GM06990 (cell line): Measurements from ENCODE around the gene LMNA.

Source experiments
- DNase-seq: peaks from one replicate; pipeline ENCODE4 v3.0.0-alpha.2; 2011; ENCODE audit not compliant: insufficient read length; ENCODE audit errors: extremely low read depth
- H3K27me3 ChIP-seq: replicated peaks from 2 replicates; pipeline ENCODE4 v1.6.0; 2011; ENCODE audit warnings: low read length; ENCODE audit not compliant: control insufficient read depth, insufficient read depth
- H3K36me3 ChIP-seq: 2 replicates; pipeline ENCODE4 v1.5.1; 2011; ENCODE audit warnings: low read length; ENCODE audit not compliant: control insufficient read depth, insufficient read depth
- H3K4me3 ChIP-seq: replicated peaks from 2 replicates; pipeline ENCODE4 v1.5.1; 2011; ENCODE audit warnings: low read depth, mild to moderate bottlenecking, control low read depth, low read length
- TF ChIP-seq, protein P1 (sequence below): IDR thresholded peaks from 2 replicates; pipeline ENCODE4 v1.5.1; 2011; ENCODE audit warnings: low read length, control low read depth, mild to moderate bottlenecking, inconsistent platforms; ENCODE audit not compliant: insufficient read depth, poor library complexity, severe bottlenecking

The LMNA gene

DNA sequence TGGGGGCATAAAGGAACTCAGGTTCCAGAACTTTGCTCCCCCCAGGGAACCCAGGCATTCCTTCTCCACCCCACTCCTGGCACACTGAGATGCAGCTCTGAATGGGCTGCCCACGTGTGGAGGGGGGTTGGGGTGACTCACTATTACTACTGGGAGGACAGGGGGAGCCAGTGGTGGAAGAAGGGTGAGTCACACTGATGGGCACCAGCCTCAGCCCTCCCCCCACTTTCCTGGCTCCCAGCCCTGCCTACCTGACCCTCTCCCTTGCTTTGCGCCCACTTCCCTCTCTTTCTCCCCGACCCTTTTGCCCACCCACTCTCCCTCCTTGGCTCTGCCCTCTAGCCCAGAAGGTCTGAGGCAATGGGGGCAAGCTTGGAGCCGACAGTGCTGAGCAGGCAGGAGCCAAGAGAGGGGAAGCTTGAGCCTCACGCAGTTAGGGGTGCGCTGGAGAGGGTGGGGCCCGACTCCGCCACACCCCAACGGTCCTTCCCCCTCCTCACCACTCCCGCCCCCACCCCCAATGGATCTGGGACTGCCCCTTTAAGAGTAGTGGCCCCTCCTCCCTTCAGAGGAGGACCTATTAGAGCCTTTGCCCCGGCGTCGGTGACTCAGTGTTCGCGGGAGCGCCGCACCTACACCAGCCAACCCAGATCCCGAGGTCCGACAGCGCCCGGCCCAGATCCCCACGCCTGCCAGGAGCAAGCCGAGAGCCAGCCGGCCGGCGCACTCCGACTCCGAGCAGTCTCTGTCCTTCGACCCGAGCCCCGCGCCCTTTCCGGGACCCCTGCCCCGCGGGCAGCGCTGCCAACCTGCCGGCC is at the start of gene LMNA:
Gene LMNA (plus strand): TSS at position 611 of the 818 bp plus-strand sequence. CDS start 208 bp downstream, outside the sequence.
- peak; percentile 74 for DNase-seq
- TF ChIP-seq, protein P1, sequence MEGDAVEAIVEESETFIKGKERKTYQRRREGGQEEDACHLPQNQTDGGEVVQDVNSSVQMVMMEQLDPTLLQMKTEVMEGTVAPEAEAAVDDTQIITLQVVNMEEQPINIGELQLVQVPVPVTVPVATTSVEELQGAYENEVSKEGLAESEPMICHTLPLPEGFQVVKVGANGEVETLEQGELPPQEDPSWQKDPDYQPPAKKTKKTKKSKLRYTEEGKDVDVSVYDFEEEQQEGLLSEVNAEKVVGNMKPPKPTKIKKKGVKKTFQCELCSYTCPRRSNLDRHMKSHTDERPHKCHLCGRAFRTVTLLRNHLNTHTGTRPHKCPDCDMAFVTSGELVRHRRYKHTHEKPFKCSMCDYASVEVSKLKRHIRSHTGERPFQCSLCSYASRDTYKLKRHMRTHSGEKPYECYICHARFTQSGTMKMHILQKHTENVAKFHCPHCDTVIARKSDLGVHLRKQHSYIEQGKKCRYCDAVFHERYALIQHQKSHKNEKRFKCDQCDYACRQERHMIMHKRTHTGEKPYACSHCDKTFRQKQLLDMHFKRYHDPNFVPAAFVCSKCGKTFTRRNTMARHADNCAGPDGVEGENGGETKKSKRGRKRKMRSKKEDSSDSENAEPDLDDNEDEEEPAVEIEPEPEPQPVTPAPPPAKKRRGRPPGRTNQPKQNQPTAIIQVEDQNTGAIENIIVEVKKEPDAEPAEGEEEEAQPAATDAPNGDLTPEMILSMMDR: no peak
- H3K27me3 ChIP-seq: no peaks in the 10 kb centered on the region
- H3K4me3 ChIP-seq: peak within 1 kb of the TSS; percentile 71
- no peaks in the 10 kb centered on the region; the same call in none of the 2 replicates for H3K36me3 ChIP-seq

DNA sequence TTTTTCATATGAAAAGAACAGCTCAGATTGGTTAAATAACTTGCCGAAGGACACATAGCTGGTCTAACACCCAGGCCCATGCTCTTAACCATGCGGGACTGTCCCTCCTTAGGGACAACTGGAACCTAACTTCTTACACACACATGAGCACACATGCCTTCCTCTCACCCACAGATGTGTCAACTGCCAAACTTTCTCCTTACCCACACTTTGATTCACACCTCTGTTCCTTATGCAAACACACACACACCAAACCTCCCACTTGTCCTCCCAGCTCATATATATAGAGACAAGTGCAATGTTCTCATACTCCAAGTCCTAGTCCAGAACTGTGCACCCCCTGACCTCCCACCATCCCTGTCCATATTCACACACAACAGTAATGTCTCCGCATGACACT is 49.3 kb upstream of the LMNA start:
- Histone ChIP-seq H3K27me3 (no peaks in the 10 kb centered on the region), H3K4me3 (no peak overlapping the region), H3K36me3 (no peaks in the 10 kb centered on the region)
- TF ChIP-seq, protein P1: no peak
- DNase-seq: no peak

DNA sequence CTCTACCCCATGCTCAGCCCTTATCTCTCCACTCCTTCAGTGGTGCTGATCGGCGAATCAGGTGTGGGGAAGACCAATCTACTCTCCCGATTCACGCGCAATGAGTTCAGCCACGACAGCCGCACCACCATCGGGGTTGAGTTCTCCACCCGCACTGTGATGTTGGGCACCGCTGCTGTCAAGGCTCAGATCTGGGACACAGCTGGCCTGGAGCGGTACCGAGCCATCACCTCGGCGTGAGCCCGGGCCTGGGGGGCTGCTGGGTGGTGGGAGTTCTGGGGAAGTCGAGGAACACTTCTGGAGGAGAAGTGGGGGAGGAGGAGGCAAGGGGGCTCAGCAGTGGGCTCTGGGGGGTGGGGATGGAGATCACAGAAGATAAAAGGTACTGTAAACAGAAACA is 48.6 kb upstream of the LMNA start:
- TF ChIP-seq, protein P1: no peak
- H3K27me3 ChIP-seq: no peaks in the 10 kb centered on the region; the same call in 1 of the 2 replicates
- no peak overlapping the region for H3K4me3 ChIP-seq
- no peak for DNase-seq
- no peaks in the 10 kb centered on the region for H3K36me3 ChIP-seq

- Histone ChIP-seq H3K4me3 (no peak overlapping the region), H3K36me3 (no peaks in the 10 kb centered on the region), H3K27me3 (no peaks in the 10 kb centered on the region; the same call in 1 of the 2 replicates)
- TF ChIP-seq, protein P1: no peak
- no peak for DNase-seq
These were observed 47.2 kb upstream of the LMNA start for GRCh38 chr1:156067262-156067661.

GRCh38 chr1:156069490-156070455 is 44.7 kb upstream of the LMNA start:
- no peak overlapping the region for H3K4me3 ChIP-seq
- TF ChIP-seq, protein P1: no peak
- H3K36me3 ChIP-seq: no peaks in the 10 kb centered on the region
- DNase-seq: no peak
- no peaks in the 10 kb centered on the region; the same call in 1 of the 2 replicates for H3K27me3 ChIP-seq
